PFSK-1 (cell line): ENCODE results near the gene NCF2.

Source experiments
- FOXP2 ChIP-seq: optimal IDR thresholded peaks from 2 replicates; pipeline ENCODE3; 2011; ENCODE audit warnings: borderline replicate concordance, control low read depth, inconsistent platforms; ENCODE audit not compliant: insufficient read depth; ENCODE audit errors: extremely low read length, extremely low read depth
- POLR2AphosphoS5 ChIP-seq: IDR thresholded peaks from 2 replicates; pipeline ENCODE4 v1.6.1; 2012; ENCODE audit warnings: low read depth, mild to moderate bottlenecking, control low read depth, low read length, moderate library complexity
- SIN3A ChIP-seq: IDR thresholded peaks from 2 replicates; pipeline ENCODE4 v1.6.1; 2012; ENCODE audit warnings: mild to moderate bottlenecking, low read length, moderate library complexity, borderline replicate concordance; ENCODE audit not compliant: insufficient read depth
- TAF1 ChIP-seq: IDR thresholded peaks from 2 replicates; pipeline ENCODE4 v1.6.1; 2012; ENCODE audit warnings: low read length, control low read depth, borderline replicate concordance; ENCODE audit not compliant: insufficient read depth
- TF ChIP-seq, protein P1 (sequence below), 2 experiments: IDR thresholded peaks; 2 replicates each; pipeline versions ENCODE4 v1.6.1 to v1.8.0; 2011 to 2012; ENCODE audit warnings: low read depth in 2 of 2, low read length in 2 of 2, control low read depth in 1 of 2, inconsistent platforms in 1 of 2, mild to moderate bottlenecking in 1 of 2, moderate library complexity in 1 of 2; ENCODE audit not compliant: insufficient read depth in 1 of 2

The NCF2 gene

DNA sequence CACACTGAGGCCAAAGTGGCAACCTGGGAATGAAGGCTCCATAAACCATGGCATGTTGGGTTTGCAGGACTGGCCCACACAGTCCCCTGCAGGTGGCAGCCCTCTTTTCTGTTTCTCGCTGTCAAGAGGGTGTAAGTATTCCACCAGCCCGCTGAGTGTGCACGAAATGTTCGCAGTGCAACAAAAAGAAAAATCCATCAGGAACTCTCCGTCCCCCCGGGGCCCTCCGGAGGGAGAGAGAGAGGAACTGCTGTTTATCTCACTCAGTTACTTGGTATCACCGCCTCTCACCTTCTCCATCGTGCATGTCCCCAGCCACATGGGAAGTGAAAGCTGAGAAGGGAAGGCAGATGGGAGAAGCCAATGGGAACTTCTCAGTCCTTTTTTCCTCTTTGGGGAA lies 38.3 kb downstream of the NCF2 start:
- TF ChIP-seq SIN3A, result no peak
- no peak for TF ChIP-seq POLR2AphosphoS5

DNA sequence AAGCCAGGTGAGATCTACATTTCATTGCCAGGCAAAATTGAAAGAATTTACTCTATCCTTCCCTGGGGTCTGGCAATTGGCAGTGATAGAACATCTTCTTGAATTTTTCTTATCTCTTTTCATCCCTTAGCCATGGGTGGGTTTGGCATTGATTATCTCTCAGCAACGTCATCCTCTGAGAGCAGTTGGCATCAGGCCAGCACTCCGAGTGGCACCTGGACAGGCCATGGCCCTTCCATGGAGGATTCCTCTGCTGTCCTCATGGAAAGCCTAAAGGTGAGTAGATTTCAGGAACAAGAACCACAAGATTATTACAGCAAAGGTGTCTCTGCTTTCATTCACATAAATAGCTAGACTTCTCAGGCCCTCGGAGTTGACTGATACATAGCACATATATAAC lies 39.3 kb downstream of the NCF2 start:
- TF ChIP-seq SIN3A (no peak), FOXP2 (no peak), POLR2AphosphoS5 (no peak), TAF1 (no peak)
- TF ChIP-seq, protein P1, sequence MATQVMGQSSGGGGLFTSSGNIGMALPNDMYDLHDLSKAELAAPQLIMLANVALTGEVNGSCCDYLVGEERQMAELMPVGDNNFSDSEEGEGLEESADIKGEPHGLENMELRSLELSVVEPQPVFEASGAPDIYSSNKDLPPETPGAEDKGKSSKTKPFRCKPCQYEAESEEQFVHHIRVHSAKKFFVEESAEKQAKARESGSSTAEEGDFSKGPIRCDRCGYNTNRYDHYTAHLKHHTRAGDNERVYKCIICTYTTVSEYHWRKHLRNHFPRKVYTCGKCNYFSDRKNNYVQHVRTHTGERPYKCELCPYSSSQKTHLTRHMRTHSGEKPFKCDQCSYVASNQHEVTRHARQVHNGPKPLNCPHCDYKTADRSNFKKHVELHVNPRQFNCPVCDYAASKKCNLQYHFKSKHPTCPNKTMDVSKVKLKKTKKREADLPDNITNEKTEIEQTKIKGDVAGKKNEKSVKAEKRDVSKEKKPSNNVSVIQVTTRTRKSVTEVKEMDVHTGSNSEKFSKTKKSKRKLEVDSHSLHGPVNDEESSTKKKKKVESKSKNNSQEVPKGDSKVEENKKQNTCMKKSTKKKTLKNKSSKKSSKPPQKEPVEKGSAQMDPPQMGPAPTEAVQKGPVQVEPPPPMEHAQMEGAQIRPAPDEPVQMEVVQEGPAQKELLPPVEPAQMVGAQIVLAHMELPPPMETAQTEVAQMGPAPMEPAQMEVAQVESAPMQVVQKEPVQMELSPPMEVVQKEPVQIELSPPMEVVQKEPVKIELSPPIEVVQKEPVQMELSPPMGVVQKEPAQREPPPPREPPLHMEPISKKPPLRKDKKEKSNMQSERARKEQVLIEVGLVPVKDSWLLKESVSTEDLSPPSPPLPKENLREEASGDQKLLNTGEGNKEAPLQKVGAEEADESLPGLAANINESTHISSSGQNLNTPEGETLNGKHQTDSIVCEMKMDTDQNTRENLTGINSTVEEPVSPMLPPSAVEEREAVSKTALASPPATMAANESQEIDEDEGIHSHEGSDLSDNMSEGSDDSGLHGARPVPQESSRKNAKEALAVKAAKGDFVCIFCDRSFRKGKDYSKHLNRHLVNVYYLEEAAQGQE (IDR thresholded peaks at IDR 0.05; ENCODE audit: insufficient read depth in 1 of 2, low read depth in 2 of 2, low read length in 2 of 2), result no peak

GRCh38 chr1:183548116-183548515 lies 42.1 kb downstream of the NCF2 start:
- TF ChIP-seq TAF1, result no peak
- TF ChIP-seq SIN3A, result no peak
- TF ChIP-seq, protein P1 (IDR thresholded peaks at IDR 0.05; ENCODE audit: insufficient read depth in 1 of 2, low read depth in 2 of 2, low read length in 2 of 2), result no peak
- no peak for TF ChIP-seq FOXP2
- TF ChIP-seq POLR2AphosphoS5, result no peak

GRCh38 chr1:183546427-183546826 lies 43.8 kb downstream of the NCF2 start:
- TF ChIP-seq FOXP2 (no peak), SIN3A (no peak), POLR2AphosphoS5 (no peak), TAF1 (no peak)
- TF ChIP-seq, protein P1 (IDR thresholded peaks at IDR 0.05; ENCODE audit: insufficient read depth in 1 of 2, low read depth in 2 of 2, low read length in 2 of 2), result no peak

DNA sequence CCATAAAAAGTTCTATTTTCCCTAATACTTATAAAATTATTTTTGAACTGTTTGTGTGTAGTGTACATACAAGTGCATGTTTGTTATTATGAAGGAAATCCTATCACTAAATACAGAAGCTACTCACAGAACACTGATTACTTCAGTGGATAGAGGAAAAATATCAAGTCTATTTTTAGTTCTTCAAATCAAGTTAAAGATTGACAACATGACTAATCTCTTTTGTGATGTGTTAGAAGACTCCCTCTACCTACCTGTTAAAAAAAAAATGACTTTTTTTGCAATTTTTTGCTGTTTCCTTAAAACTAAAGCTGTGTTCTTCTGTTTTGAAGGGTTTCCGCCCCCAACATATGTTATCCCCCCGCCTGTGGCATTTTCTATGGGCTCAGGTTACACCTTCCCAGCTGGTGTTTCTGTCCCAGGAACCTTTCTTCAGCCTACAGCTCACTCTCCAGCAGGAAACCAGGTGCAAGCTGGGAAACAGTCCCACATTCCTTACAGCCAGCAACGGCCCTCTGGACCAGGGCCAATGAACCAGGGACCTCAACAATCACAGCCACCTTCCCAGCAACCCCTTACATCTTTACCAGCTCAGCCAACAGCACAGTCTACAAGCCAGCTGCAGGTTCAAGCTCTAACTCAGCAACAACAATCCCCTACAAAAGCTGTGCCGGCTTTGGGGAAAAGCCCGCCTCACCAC lies 45.5 kb downstream of the NCF2 start:
- TF ChIP-seq FOXP2 (no peak), SIN3A (no peak), TAF1 (no peak), POLR2AphosphoS5 (no peak)
- TF ChIP-seq, protein P1 (IDR thresholded peaks at IDR 0.05; ENCODE audit: insufficient read depth in 1 of 2, low read depth in 2 of 2, low read length in 2 of 2), result no peak
